ENCODE measurements around the gene MGLL.
"Not testable (repeated sequence)": the region's sequence is repeated elsewhere in the genome, so short reads cannot be mapped to it uniquely, and the experiment has no call there.

The MGLL gene

DNA sequence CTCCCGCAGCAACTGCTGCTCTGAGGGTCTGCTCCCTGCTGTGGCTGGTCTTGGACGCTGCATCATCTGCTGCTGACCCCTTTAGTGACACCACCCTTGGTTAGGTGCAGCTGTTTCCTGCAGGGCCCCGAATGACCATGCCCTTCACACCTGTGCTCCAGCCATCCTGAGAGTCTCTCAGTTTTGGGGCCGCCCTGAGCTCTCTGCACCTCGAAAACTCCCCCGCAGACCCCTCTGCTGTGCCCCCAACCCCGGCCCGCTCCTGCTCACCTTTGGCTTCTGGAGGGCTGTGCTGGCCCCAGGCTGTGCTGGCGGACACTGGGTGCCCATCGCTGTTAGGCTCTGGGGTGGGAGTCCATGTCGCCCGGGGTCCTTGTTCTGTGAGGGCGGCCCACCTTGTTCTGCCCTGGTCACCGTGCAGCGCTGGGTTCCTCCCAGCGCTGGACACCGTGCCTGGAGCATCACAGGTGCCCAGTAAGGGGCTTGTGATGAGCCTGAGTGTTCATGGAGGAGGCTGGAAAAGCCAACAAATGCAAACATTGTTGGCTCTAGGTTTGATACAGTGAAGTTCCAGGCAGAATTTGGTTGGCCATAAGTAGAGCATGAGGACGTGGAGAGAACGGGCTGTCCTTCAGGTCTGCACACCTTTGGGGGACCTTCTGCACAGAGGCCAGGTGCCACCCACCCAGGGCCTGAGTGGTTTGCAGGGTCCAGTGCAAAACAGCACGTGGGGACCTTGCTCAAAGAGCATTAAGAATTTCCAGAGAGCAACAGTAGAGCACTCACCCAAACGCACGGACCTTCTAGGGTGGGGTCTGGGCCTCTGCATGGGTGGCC lies 137.2 kb downstream of the MGLL start:
- no peak for DNase-seq

- DNase-seq, result no peak
Observed at GRCh38 chr3:127682561-127682960, 139.8 kb downstream of the MGLL start.

DNA sequence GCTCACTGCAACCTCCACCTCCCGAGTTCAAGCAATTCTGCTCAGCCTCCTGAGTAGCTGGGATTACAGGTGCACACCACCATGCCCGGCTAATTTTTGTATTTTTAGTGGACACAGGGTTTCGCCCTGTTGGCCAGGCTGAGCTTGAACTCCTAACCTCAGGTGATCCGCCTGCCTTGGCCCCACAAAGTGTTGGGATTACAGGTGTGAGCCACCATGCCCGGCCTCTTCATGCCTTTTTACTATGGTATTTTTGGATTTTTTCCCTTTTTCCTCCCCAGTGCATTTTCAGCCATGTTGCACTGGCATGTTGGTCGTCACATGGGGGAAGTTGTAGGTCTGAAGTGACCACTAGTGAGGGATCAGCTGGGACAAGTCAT lies 140.2 kb downstream of the MGLL start:
- not testable (repeated sequence) for DNase-seq

DNA sequence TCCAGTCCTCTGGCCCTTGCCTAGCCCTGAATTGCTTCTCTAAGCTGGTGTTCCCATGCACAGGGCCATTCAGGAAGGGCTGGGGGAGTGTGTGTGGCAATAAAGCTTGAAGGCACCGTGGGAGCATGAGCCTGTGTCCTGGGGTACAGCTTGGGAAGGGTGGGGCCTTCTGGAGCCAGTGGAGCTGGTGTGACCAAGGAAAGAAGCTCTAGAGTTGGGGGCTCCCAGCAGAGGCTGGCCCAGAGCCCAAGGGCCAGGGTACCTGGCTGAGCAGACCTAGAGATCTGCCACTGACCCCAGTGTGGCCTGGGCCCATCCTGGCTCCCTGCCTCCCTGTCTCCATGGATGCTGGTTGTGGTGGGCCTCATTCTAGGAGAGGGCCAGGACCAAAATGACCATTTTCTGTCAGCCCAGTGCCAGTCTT lies 141.5 kb downstream of the MGLL start:
- no peak for DNase-seq

DNA sequence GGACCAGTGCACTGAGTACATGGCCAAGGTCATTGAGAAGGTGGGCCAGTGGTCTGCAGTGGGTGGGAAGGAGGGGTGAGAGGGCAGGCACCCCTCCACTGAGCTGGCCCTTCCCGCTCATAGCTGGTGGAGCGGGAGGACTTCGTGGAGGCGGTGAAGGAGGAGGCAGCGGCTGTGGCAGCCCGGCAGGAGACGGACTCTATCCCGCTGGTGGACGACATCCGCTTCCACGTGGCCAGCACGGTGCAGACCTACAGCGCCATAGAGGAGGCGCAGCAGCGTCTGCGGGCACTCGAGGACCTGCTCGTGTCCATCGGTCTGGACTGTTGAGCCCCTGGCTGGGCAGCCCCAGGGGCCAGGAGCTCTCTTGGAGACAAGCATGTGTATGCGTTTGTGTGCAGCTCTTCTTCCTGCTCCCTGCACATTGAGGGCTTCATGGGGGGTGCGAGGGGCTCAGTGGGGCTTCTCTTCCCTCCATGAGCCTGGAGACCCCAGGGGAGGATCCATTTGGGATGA lies 142.1 kb downstream of the MGLL start:
- DNase-seq, result no peak

- no peak for DNase-seq
Observed at GRCh38 chr3:127679534-127680145, 142.7 kb downstream of the MGLL start.

- DNase-seq, result no peak
Observed at GRCh38 chr3:127678611-127679533, 143.4 kb downstream of the MGLL start.

DNA sequence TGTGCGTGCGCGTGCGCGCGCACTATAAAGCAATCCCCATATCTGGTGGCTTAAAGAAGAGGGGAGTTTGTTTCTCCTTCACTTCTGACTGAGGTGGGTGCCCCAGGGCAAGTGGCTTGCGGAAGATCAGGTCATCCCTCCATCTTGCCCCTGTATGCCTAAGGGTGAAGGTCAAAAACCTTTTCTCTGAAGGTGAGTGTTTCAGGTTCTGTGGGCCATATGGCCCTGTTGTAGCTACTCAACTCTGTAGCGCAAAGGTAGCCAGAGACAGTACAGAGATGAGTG lies 144.1 kb downstream of the MGLL start:
- no peak for DNase-seq

DNA sequence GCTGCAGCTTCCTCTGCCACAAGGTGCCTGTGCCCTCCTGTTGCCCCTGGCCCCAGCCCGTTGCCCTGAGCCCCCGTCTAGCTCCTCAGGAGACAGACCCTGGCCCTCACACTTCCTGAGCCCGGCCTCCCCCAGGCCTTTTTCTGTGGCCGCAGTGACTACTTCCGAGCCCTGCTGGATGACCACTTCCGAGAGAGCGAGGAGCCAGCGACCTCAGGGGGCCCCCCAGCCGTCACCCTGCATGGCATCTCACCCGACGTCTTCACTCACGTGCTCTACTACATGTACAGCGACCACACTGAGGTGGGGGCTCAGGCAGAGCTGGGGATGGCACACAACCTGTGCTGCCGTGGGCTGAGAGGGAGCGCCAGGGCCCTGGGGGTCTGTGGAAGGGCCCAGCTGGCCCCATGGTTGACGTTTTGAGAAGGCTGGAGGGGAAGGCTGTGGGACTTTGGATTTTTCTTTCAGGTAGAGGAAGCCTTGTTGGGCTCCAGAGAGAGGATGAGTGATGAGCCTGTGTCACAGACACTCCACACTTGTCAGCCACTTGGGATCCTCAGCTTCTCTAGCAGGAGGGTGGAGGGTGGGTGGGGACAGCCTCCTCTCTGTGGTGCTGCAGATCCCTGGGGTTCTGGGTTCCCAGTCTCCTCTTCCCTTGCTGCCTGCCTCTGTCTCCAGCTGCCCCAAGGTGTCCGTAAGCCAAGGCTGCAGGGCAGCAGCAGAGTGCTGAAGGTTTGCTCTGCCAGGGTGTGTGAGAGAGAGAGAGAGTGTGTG lies 144.6 kb downstream of the MGLL start:
- no peak for DNase-seq

- no peak for DNase-seq
Observed at GRCh38 chr3:127676921-127677351, 145.4 kb downstream of the MGLL start.

GRCh38 chr3:127676456-127676855 lies 145.9 kb downstream of the MGLL start:
- no peak for DNase-seq

GRCh38 chr3:127675651-127676391 lies 146.5 kb downstream of the MGLL start:
- no peak for DNase-seq

DNA sequence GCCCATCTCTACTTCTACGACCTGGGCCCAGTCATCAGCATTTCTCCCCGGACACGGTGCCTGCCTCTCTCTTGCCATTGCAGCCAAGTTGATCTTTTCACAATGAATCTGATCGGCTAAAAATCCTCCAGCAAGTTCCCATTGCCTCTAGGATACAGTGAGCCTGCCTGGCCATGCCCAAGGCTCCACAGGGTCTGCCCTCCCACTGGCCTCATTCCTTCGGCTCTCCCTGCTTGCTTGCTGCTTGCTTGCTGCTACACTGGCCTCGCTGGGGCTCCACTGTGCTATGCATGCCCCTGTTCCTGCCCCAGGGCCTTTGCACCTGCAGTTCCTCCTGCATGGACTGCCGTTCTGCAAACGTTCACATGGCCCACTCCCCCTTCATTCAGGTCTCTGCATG lies 147.5 kb downstream of the MGLL start:
- no peak for DNase-seq

DNA sequence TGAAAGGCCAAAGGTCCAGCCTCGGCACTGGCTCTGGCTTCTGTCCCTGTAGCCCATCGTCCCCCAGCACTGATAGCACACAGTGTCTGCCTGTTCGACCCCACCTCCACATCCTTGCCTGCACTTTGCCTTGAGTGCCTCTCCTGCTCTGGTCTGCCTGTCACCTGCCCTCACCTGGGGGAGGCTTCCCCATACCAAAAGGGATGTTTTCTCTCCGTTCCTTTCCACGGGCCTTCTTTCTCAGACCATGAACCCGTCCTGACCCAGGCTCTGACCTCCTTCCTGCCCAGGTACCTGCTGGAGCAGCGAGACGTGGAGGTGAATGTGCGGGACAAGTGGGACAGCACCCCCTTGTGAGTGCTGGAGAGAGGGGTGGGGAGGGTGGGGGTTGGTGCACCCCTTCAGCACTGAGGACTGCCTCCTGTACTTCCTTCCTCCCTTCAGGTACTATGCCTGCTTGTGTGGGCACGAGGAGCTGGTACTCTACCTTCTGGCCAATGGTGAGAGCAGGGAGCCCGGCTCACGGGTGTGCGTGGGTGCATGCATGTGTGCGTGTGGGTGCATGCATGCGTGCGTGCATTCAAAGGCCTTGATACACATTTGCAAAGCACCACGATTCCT lies 148.1 kb downstream of the MGLL start:
- no peak for DNase-seq

DNA sequence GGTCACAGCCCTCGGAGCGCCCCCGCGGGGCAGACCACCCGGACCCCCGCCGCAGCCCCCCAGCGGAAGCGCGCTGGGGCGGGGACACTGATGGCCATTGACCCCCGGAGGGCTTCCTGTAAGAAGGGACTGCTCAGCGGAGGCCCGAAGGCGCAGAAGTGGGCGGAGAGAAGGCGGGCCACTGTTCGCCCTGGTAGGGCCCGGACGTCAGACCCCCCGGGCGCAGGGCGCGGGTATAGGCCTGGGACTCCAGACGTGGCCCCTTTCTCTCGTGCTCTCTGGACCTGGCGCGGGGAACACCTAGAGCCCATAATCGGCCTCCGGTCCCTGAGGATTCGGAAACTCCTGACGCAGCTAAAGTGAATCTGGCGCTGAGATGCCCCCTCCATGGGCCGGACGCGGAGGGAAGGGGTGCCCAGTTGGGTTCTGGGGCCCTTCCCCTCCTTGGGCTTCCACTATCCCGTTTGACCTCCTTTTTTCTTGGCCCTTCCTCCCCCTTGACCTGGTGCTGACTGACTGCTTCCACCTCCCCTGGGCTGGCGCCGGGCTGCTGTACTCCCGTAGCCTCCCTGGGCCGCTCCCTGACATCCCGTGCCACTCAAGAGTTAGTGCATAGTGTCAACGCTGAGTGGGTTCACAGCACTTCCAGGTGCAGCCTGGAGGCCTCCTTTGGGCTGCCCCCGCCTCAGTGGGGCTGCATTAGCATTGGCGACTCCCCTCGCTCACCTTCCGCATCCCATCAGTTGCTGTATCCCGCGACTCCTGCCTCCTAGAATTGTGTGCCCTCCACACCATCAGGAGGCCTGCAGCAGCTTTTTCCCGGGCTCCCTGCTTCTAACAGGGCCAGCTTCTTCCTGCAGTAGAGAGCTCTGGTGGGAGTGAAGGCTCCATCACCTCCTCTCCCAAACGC lies 148.9 kb downstream of the MGLL start:
- DNase-seq, result peak in 1 of 2 donors; percentile 36

GRCh38 chr3:127672429-127673190 lies 149.7 kb downstream of the MGLL start, which contains the start of gene ABTB1:
TSS of gene ABTB1 (plus strand) at chr3:127672952. CDS start at chr3:127673026, 74 bp downstream.
- peak; percentile 78 to 79 for DNase-seq

DNA sequence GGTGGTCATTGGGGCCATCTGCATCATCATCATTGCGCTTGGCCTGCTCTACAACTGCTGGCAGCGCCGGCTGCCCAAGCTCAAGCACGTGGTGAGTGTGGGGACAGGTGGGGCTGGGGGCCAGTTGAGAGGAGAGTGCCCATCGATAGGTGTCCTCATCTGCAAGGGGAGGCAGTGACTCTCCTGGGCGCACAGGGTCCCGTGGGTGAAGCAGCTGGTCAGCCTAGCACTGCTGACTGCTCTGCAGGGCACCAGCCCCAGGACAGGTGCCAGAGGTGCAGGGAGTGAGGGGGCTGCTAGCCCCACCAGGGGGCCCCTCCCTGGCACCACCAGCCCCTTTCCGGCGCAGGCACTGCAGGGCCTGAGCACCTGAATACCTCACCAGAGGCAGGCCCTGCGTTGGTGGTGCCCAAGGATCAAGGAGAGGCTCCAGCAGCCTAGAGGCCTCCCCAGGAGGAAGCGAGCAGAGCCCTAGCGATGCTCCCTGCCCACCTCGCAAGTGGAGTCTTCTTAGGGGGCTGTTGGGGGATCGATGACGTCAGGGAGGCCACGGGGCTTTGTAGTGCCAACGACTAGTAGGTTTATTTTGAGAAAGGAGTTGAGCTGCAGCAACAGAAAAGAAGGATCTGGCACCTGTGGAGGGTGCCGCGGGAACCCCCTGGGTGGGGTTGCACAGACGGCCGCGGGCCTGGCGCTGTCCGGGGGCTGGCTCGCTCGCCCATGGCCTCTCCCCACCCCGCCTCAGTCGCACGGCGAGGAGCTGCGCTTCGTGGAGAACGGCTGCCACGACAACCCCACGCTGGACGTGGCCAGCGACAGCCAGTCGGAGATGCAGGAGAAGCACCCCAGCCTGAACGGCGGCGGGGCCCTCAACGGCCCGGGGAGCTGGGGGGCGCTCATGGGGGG lies 150.5 kb downstream of the MGLL start:
- DNase-seq, result peak in 1 of 2 donors; percentile 28

Data from stimulated activated CD4-positive, alpha-beta T cell treated with anti-CD3 and anti-CD28 coated beads, Interleukin-2, amount 100 ng/mL, for 48 hours (primary cell).